Measurements from ENCODE around the gene CCDC82.

- no peak for TF ChIP-seq CTCF (conservative IDR thresholded peaks at IDR 0.05; ENCODE audit: low read length)
- no peak for TF ChIP-seq EZH2phosphoT487 (IDR thresholded peaks at IDR 0.05; ENCODE audit: borderline replicate concordance, low read depth, low read length)
These were observed 56.5 kb downstream of the CCDC82 start for GRCh38 chr11:96333191-96333719.
